Stimulated activated CD8-positive, alpha-beta memory T cell treated with anti-CD3 and anti-CD28 coated beads, Interleukin-12 subunit alpha, Interleukin-12 subunit beta, amount 100 ng/mL, for 1 hour (primary cell): ENCODE results near the gene REC8.

Experiments used
- DNase-seq: peaks from one replicate; pipeline ENCODE4 v3.0.0-alpha.2; 2020; ENCODE audit warnings: low read depth

The REC8 gene

GRCh38 chr14:24171422-24172260 is at the start of gene REC8:
REC8 (plus strand) TSS chr14:24172080; CDS start chr14:24172553, 473 bp downstream.
- DNase-seq: peak; percentile 58

GRCh38 chr14:24122416-24122815 is 49.5 kb upstream of the REC8 start:
- no peak for DNase-seq

- DNase-seq: no peak
These were observed 49.0 kb upstream of the REC8 start for GRCh38 chr14:24122898-24123297.

GRCh38 chr14:24123424-24124417 is 48.2 kb upstream of the REC8 start:
- DNase-seq: no peak

GRCh38 chr14:24126939-24127338 is 44.9 kb upstream of the REC8 start:
- DNase-seq: no peak

- no peak for DNase-seq
These were observed 44.2 kb upstream of the REC8 start for GRCh38 chr14:24127673-24128072.

- DNase-seq: no peak
These were observed 42.4 kb upstream of the REC8 start for GRCh38 chr14:24129410-24129998.

- DNase-seq: no peak
These were observed 41.5 kb upstream of the REC8 start, which contains the start of gene FITM1 for GRCh38 chr14:24130380-24130716. FITM1 (plus strand) TSS chr14:24130659; CDS start chr14:24131564, 905 bp downstream.

GRCh38 chr14:24130717-24131548 is 40.9 kb upstream of the REC8 start:
- DNase-seq: no peak

- DNase-seq: no peak
These were observed 40.3 kb upstream of the REC8 start for GRCh38 chr14:24131549-24131966.

GRCh38 chr14:24132061-24132685 is 39.7 kb upstream of the REC8 start:
- DNase-seq: no peak

GRCh38 chr14:24132976-24133375 is 38.9 kb upstream of the REC8 start:
- no peak for DNase-seq

GRCh38 chr14:24133735-24134134 is 38.1 kb upstream of the REC8 start:
- DNase-seq: no peak

- no peak for DNase-seq
These were observed 36.4 kb upstream of the REC8 start for GRCh38 chr14:24135584-24135833.

- peak; percentile 89 for DNase-seq
These were observed 35.8 kb upstream of the REC8 start, which contains the start of gene PSME1 for GRCh38 chr14:24135834-24136683. PSME1 (plus strand) TSS chr14:24136194; CDS start chr14:24136263, 69 bp downstream.

GRCh38 chr14:24136684-24137528 is 35.0 kb upstream of the REC8 start:
- DNase-seq: no peak

GRCh38 chr14:24137529-24138395 is 34.1 kb upstream of the REC8 start:
- no peak for DNase-seq
